WTC11 (cell line): ENCODE measurements around the gene RPL39L. TPM values are rescaled to one million over a fixed set of nuclear protein-coding genes. Genes with fewer than 3 reads are reported as not detected.

Experiments used
- ATAC-seq: fragments of 200-7000 bp; cut with Tn5 transposase; 2 replicates; pipeline ENCODE4 v1.10.0; 2021; ENCODE audit warnings: mild to moderate bottlenecking, moderate library complexity
- CTCF ChIA-PET: fragments of 300-600 bp; sonication (Branson Sonifier 250); formaldehyde crosslinking; loops from one replicate; lab custom pipeline; 2021; ENCODE audit warnings: antibody characterized with exemption; lab: Charles Lee
- POLR2A ChIA-PET: fragments of 350-600 bp; sonication (Branson Sonifier 250); formaldehyde crosslinking; loops from one replicate; lab custom pipeline; 2021; ENCODE audit warnings: antibody characterized with exemption; lab: Charles Lee
- DNase-seq: peaks from one replicate; pipeline ENCODE4 v3.0.0; 2021; ENCODE audit warnings: low spot score
- H3K27ac Mint-ChIP-seq: 2 replicates; pipeline ENCODE4 v1.8.0; 2021; ENCODE audit warnings: mixed read lengths
- H3K27me3 Mint-ChIP-seq: 2 replicates; pipeline ENCODE4 v1.8.0; 2021; ENCODE audit warnings: low read depth, mild to moderate bottlenecking, moderate library complexity, mixed read lengths
- H3K36me3 Mint-ChIP-seq: 2 replicates; pipeline ENCODE4 v1.8.0; 2021; ENCODE audit warnings: mixed read lengths
- H3K4me1 Mint-ChIP-seq: 2 replicates; pipeline ENCODE4 v1.8.0; 2022; ENCODE audit warnings: mixed read lengths
- H3K4me3 Mint-ChIP-seq: 2 replicates; pipeline ENCODE4 v1.8.0; 2021; ENCODE audit warnings: mild to moderate bottlenecking, moderate library complexity, mixed read lengths
- H3K9me3 Mint-ChIP-seq: 2 replicates; pipeline ENCODE4 v1.8.0; 2021; ENCODE audit warnings: mixed read lengths
- MAX ChIP-seq: sonication (generic); formaldehyde crosslinking; IDR thresholded peaks from 2 replicates; pipeline ENCODE4 v1.8.0; 2022; ENCODE audit warnings: mild to moderate bottlenecking, missing genetic modification reagents
- NFE2L1 ChIP-seq: sonication (generic); formaldehyde crosslinking; IDR thresholded peaks from 2 replicates; pipeline ENCODE4 v1.8.1; 2023; ENCODE audit warnings: missing genetic modification reagents
- SP1 ChIP-seq: sonication (generic); formaldehyde crosslinking; conservative IDR thresholded peaks from 2 replicates; pipeline ENCODE4 v1.8.1; 2022; ENCODE audit warnings: missing genetic modification reagents
- TEAD1 ChIP-seq: sonication (generic); formaldehyde crosslinking; IDR thresholded peaks from 2 replicates; pipeline ENCODE4 v1.8.0; 2022; ENCODE audit warnings: mild to moderate bottlenecking, missing genetic modification reagents
- USF2 ChIP-seq: sonication (generic); formaldehyde crosslinking; IDR thresholded peaks from 2 replicates; pipeline ENCODE4 v1.8.1; 2023; ENCODE audit warnings: mild to moderate bottlenecking, missing genetic modification reagents, moderate library complexity
- ZNF232 ChIP-seq: sonication (generic); formaldehyde crosslinking; IDR thresholded peaks from 2 replicates; pipeline ENCODE4 v1.8.0; 2022; ENCODE audit warnings: mild to moderate bottlenecking, missing genetic modification reagents
- ZNF263 ChIP-seq: sonication (generic); formaldehyde crosslinking; IDR thresholded peaks from 2 replicates; pipeline ENCODE4 v1.8.1; 2022; ENCODE audit warnings: low read depth, mild to moderate bottlenecking, moderate library complexity, missing genetic modification reagents
- ZNF423 ChIP-seq: fragments of 250-450 bp; sonication (Bioruptor Pico); IDR thresholded peaks from 2 replicates; pipeline ENCODE4 v2.1.2; 2022; ENCODE audit warnings: mild to moderate bottlenecking, moderate library complexity
- total RNA-seq: library from RNA; stranded (reverse); gene quantifications from 3 replicates; pipeline ENCODE4 v1.2.3, GENCODE V29; 2021
- TF ChIP-seq, protein P1 (sequence below): sonication (generic); formaldehyde crosslinking; IDR thresholded peaks from 2 replicates; pipeline ENCODE4 v1.8.1; 2022; ENCODE audit warnings: mild to moderate bottlenecking, missing genetic modification reagents, moderate library complexity, borderline replicate concordance
- TF ChIP-seq, protein P2 (sequence below): fragments of 250-450 bp; sonication (Bioruptor Pico); IDR thresholded peaks from 2 replicates; pipeline ENCODE4 v1.8.0; 2021; ENCODE audit warnings: mild to moderate bottlenecking
- TF ChIP-seq, protein P3 (sequence below): fragments of 250-450 bp; sonication (Bioruptor Pico); IDR thresholded peaks from 2 replicates; pipeline ENCODE4 v1.9.0; 2021; ENCODE audit warnings: moderate library complexity, mild to moderate bottlenecking, inconsistent platforms, borderline replicate concordance
- TF ChIP-seq, protein P4 (sequence below): fragments of 250-450 bp; sonication (Bioruptor Pico); IDR thresholded peaks from 2 replicates; pipeline ENCODE4 v1.9.0; 2021; ENCODE audit warnings: mild to moderate bottlenecking
- TF ChIP-seq, protein P5 (sequence below): sonication (generic); formaldehyde crosslinking; IDR thresholded peaks from 2 replicates; pipeline ENCODE4 v1.8.1; 2023; ENCODE audit warnings: mild to moderate bottlenecking, missing genetic modification reagents, borderline replicate concordance

Gene RPL39L
- total RNA-seq, 1 experiment from 2014 or later, result 78.3 TPM

- ATAC-seq, result peak; percentile 18
- H3K27ac Mint-ChIP-seq, result peak overlapping the region; percentile 98
- H3K36me3 Mint-ChIP-seq, result peaks cover 26% of the 10 kb centered on the region
- ChIA-PET POLR2A (interaction anchor here (0.7 kb wide), 1 partner anchor 11 kb away, joined by 3 read pairs; the partner anchor contains the start of gene RTP1), CTCF (interaction anchor here (0.6 to 2.0 kb wide), 4 partner anchors 9 to 493 kb away, joined by 3 to 12 read pairs (median 4); no protein-coding TSS in a partner anchor)
- peaks cover 76% of the 10 kb centered on the region for H3K4me1 Mint-ChIP-seq
- peaks cover 30% of the 10 kb centered on the region for H3K9me3 Mint-ChIP-seq
- TF ChIP-seq ZNF263, result no peak
- TF ChIP-seq MAX, result 0 out of 2 replicates have a peak, but pooled peaks have one; percentile 19
- 0 out of 2 replicates have a peak, but pooled peaks have one; percentile 62 for TF ChIP-seq NFE2L1 (CRISPR knock-in tag)
- H3K4me3 Mint-ChIP-seq, result no peak overlapping the region; the same call in 1 of the 2 replicates
- H3K27me3 Mint-ChIP-seq, result peaks cover 2% of the 10 kb centered on the region; the same call in 1 of the 2 replicates
- no peak for DNase-seq
Measured at GRCh38 chr3:187186801-187187421, 47.6 kb upstream of the RPL39L start.

DNA sequence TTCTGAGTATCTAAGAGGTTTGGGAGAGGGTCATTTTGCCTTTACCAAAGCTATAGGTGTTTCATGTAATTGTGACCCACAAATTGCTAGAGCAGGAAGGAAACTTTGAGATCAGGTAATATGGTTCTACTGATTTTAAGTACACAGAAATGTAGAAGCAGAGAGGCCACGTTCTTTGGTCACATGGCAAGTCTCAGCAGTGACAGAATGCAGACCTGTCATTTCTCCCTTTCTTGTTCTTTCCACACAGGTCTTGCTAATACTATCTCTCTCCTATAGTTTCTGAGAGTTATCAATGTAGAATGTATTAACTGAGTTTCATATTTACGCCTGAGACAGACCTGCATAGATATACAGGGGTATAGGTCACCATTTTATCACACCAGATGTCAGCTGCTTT lies 47.1 kb upstream of the RPL39L start:
- DNase-seq, result no peak
- Mint-ChIP-seq H3K4me1 (peaks cover 79% of the 10 kb centered on the region), H3K36me3 (peaks cover 21% of the 10 kb centered on the region), H3K27ac (peak overlapping the region; percentile 98), H3K4me3 (no peak overlapping the region), H3K9me3 (peaks cover 25% of the 10 kb centered on the region), H3K27me3 (no peaks in the 10 kb centered on the region)
- 0 out of 2 replicates have a peak, but pooled peaks have one; percentile 7 for TF ChIP-seq ZNF232 (CRISPR knock-in tag)
- no peak for TF ChIP-seq MAX
- POLR2A ChIA-PET, result interaction anchor here (0.7 to 0.8 kb wide), 2 partner anchors 11 to 12 kb away, joined by 3 read pairs; partner anchors contain the start of gene RTP1
- CTCF ChIA-PET, result interaction anchor here (0.7 to 2.0 kb wide), 4 partner anchors 10 to 493 kb away, joined by 3 to 12 read pairs (median 4); partner anchors contain the start of gene RPL39L
- no peak for ATAC-seq

- H3K36me3 Mint-ChIP-seq, result peaks cover 15% of the 10 kb centered on the region
- peaks cover 19% of the 10 kb centered on the region for H3K9me3 Mint-ChIP-seq
- peaks cover 83% of the 10 kb centered on the region for H3K4me1 Mint-ChIP-seq
- ATAC-seq, result peak; percentile 85
- peak; percentile 45 for DNase-seq
- H3K27ac Mint-ChIP-seq, result peak overlapping the region; percentile 99
- no peaks in the 10 kb centered on the region for H3K27me3 Mint-ChIP-seq
- ChIA-PET CTCF (interaction anchor here (0.7 to 2.0 kb wide), 3 partner anchors 21 to 787 kb away, joined by 3 to 12 read pairs (median 4); partner anchors contain the start of gene RPL39L), POLR2A (interaction anchor here (0.8 kb wide), 1 partner anchor 12 kb away, joined by 3 read pairs; no protein-coding TSS in a partner anchor)
- peak overlapping the region; percentile 51 for H3K4me3 Mint-ChIP-seq
- peak; percentile 61; the same call in 1 of the 2 replicates for TF ChIP-seq NFE2L1 (CRISPR knock-in tag)
- TF ChIP-seq, protein P1, sequence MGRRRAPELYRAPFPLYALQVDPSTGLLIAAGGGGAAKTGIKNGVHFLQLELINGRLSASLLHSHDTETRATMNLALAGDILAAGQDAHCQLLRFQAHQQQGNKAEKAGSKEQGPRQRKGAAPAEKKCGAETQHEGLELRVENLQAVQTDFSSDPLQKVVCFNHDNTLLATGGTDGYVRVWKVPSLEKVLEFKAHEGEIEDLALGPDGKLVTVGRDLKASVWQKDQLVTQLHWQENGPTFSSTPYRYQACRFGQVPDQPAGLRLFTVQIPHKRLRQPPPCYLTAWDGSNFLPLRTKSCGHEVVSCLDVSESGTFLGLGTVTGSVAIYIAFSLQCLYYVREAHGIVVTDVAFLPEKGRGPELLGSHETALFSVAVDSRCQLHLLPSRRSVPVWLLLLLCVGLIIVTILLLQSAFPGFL, result no peak
- TF ChIP-seq, protein P2, sequence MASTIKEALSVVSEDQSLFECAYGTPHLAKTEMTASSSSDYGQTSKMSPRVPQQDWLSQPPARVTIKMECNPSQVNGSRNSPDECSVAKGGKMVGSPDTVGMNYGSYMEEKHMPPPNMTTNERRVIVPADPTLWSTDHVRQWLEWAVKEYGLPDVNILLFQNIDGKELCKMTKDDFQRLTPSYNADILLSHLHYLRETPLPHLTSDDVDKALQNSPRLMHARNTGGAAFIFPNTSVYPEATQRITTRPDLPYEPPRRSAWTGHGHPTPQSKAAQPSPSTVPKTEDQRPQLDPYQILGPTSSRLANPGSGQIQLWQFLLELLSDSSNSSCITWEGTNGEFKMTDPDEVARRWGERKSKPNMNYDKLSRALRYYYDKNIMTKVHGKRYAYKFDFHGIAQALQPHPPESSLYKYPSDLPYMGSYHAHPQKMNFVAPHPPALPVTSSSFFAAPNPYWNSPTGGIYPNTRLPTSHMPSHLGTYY (CRISPR knock-in tag), result no peak
- TF ChIP-seq, protein P3, sequence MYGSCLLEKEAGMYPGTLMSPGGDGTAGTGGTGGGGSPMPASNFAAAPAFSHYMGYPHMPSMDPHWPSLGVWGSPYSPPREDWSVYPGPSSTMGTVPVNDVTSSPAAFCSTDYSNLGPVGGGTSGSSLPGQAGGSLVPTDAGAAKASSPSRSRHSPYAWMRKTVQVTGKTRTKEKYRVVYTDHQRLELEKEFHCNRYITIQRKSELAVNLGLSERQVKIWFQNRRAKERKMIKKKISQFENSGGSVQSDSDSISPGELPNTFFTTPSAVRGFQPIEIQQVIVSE (CRISPR knock-in tag), result no peak
- TF ChIP-seq TEAD1, result peak; percentile 81; the same call in 1 of the 2 replicates
- TF ChIP-seq SP1 (CRISPR knock-in tag), result peak; percentile 41; the same call in 1 of the 2 replicates
- 0 out of 2 replicates have a peak, but pooled peaks have one; percentile 20 for TF ChIP-seq USF2 (CRISPR knock-in tag)
- TF ChIP-seq, protein P4, sequence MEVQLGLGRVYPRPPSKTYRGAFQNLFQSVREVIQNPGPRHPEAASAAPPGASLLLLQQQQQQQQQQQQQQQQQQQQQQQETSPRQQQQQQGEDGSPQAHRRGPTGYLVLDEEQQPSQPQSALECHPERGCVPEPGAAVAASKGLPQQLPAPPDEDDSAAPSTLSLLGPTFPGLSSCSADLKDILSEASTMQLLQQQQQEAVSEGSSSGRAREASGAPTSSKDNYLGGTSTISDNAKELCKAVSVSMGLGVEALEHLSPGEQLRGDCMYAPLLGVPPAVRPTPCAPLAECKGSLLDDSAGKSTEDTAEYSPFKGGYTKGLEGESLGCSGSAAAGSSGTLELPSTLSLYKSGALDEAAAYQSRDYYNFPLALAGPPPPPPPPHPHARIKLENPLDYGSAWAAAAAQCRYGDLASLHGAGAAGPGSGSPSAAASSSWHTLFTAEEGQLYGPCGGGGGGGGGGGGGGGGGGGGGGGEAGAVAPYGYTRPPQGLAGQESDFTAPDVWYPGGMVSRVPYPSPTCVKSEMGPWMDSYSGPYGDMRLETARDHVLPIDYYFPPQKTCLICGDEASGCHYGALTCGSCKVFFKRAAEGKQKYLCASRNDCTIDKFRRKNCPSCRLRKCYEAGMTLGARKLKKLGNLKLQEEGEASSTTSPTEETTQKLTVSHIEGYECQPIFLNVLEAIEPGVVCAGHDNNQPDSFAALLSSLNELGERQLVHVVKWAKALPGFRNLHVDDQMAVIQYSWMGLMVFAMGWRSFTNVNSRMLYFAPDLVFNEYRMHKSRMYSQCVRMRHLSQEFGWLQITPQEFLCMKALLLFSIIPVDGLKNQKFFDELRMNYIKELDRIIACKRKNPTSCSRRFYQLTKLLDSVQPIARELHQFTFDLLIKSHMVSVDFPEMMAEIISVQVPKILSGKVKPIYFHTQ (CRISPR knock-in tag), result no peak
- no peak for TF ChIP-seq ZNF423
- TF ChIP-seq, protein P5, sequence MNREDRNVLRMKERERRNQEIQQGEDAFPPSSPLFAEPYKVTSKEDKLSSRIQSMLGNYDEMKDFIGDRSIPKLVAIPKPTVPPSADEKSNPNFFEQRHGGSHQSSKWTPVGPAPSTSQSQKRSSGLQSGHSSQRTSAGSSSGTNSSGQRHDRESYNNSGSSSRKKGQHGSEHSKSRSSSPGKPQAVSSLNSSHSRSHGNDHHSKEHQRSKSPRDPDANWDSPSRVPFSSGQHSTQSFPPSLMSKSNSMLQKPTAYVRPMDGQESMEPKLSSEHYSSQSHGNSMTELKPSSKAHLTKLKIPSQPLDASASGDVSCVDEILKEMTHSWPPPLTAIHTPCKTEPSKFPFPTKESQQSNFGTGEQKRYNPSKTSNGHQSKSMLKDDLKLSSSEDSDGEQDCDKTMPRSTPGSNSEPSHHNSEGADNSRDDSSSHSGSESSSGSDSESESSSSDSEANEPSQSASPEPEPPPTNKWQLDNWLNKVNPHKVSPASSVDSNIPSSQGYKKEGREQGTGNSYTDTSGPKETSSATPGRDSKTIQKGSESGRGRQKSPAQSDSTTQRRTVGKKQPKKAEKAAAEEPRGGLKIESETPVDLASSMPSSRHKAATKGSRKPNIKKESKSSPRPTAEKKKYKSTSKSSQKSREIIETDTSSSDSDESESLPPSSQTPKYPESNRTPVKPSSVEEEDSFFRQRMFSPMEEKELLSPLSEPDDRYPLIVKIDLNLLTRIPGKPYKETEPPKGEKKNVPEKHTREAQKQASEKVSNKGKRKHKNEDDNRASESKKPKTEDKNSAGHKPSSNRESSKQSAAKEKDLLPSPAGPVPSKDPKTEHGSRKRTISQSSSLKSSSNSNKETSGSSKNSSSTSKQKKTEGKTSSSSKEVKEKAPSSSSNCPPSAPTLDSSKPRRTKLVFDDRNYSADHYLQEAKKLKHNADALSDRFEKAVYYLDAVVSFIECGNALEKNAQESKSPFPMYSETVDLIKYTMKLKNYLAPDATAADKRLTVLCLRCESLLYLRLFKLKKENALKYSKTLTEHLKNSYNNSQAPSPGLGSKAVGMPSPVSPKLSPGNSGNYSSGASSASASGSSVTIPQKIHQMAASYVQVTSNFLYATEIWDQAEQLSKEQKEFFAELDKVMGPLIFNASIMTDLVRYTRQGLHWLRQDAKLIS, result peak; percentile 81; the same call in 1 of the 2 replicates
Measured at GRCh38 chr3:187185759-187186158, 46.5 kb upstream of the RPL39L start.
